Upper lobe of right lung (tissue), 1 donor: ENCODE results near the gene DCAF12. TPM values are rescaled to one million over a fixed set of nuclear protein-coding genes. Genes with fewer than 3 reads are reported as not detected.

ENCODE experiments used
- ATAC-seq: fragments of 200-7000 bp; cut with Tn5 transposase; one replicate; pipeline ENCODE4 v1.9.1; 2020; ENCODE audit warnings: mild to moderate bottlenecking, moderate library complexity
- DNase-seq: peaks from one replicate; pipeline ENCODE4 v3.0.0-alpha.2; 2020
- H3K27ac ChIP-seq: fragments of 200-600 bp; one replicate; pipeline ENCODE4 v1.8.0; 2022
- H3K27me3 ChIP-seq: fragments of 200-600 bp; one replicate; pipeline ENCODE4 v1.8.0; 2022; ENCODE audit warnings: mild to moderate bottlenecking
- H3K36me3 ChIP-seq: fragments of 200-600 bp; one replicate; pipeline ENCODE4 v1.8.0; 2022
- H3K4me1 ChIP-seq: fragments of 200-600 bp; one replicate; pipeline ENCODE4 v1.8.0; 2022
- H3K4me3 ChIP-seq: fragments of 200-600 bp; one replicate; pipeline ENCODE4 v1.8.0; 2022; ENCODE audit warnings: mild to moderate bottlenecking
- H3K9me3 ChIP-seq: fragments of 200-600 bp; one replicate; pipeline ENCODE4 v1.8.0; 2022
- CTCF ChIP-seq: fragments of 200-600 bp; IDR thresholded peaks from one replicate; pipeline ENCODE4 v1.8.0; 2022; ENCODE audit warnings: antibody characterized with exemption
- intact Hi-C: fragments of 100-400 bp; cut with DNase I; formaldehyde crosslinking; loops from one replicate; pipeline ENCODE4 v1.11.0; 2022
- total RNA-seq: library from RNA; stranded (reverse); fragmentation: NEBNext Ultra II Directional; extraction: Animal tissue kit (Norgen Biotek cat#: 25700); gene quantifications from one replicate; pipeline ENCODE4 v1.2.1, GENCODE V29; 2021
- donor health status: DM: no; HTN: yes; CAD: no; lungs with severe emphysema.

DCAF12 gene
- total RNA-seq, 1 donor from 2014 or later: 31.6 TPM

- H3K4me3 ChIP-seq: no peak overlapping the region
Observed at GRCh38 chr9:34124099-34124498, 2.4 kb downstream of the DCAF12 start.

GRCh38 chr9:34123682-34124081 lies 2.8 kb downstream of the DCAF12 start:
- Histone ChIP-seq H3K4me3 (no peak overlapping the region), H3K36me3 (peaks cover 33% of the 10 kb centered on the region), H3K9me3 (no peaks in the 10 kb centered on the region), H3K27me3 (no peaks in the 10 kb centered on the region), H3K27ac (peak overlapping the region; percentile 94), H3K4me1 (peaks cover 43% of the 10 kb centered on the region)
- DNase-seq (no peak), ATAC-seq (peak; percentile 67)
- intact Hi-C loops: no loop called here
- no peak for TF ChIP-seq CTCF

More at GRCh38 chr9:34124099-34124498, 2.4 kb downstream of the DCAF12 start:
- intact Hi-C loops: no loop called here
- TF ChIP-seq CTCF: no peak
- H3K27ac ChIP-seq: peak overlapping the region; percentile 94
- H3K9me3 ChIP-seq: no peaks in the 10 kb centered on the region
- DNase-seq (no peak), ATAC-seq (no peak)
- no peaks in the 10 kb centered on the region for H3K27me3 ChIP-seq
- peaks cover 29% of the 10 kb centered on the region for H3K36me3 ChIP-seq
- peaks cover 43% of the 10 kb centered on the region for H3K4me1 ChIP-seq

- Histone ChIP-seq H3K4me3 (no peak overlapping the region), H3K4me1 (peaks cover 40% of the 10 kb centered on the region), H3K9me3 (no peaks in the 10 kb centered on the region), H3K36me3 (peaks cover 50% of the 10 kb centered on the region), H3K27me3 (no peaks in the 10 kb centered on the region), H3K27ac (no peak overlapping the region)
- intact Hi-C loops: no loop called here
- DNase-seq (no peak), ATAC-seq (no peak)
- TF ChIP-seq CTCF: no peak
Observed at GRCh38 chr9:34121996-34122395, 4.5 kb downstream of the DCAF12 start.

DNA sequence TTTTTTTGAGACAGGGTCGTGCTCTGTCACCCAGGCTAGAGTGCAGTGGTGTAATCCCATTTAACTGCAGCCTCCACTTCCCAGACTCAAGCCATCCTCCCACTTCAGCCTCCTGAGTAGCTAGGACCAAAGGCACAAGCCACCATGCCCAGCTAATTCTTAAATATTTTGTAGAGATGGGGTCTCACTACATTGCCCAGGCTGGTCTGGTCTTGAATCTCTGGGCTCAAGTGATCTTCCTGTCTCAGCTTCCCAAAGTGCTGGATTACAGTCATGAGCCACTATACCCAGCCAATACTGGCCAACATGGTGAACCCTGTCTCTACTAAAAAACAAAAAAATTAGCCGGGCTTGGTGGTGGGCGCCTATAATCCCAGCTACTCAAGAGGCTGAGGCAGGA lies 6.8 kb downstream of the DCAF12 start:
- H3K27ac ChIP-seq: no peak overlapping the region
- no peaks in the 10 kb centered on the region for H3K9me3 ChIP-seq
- no peak for TF ChIP-seq CTCF
- H3K27me3 ChIP-seq: no peaks in the 10 kb centered on the region
- no peak for ATAC-seq
- peaks cover 63% of the 10 kb centered on the region for H3K36me3 ChIP-seq
- peaks cover 30% of the 10 kb centered on the region for H3K4me1 ChIP-seq
- DNase-seq: no peak
- H3K4me3 ChIP-seq: no peak overlapping the region
- intact Hi-C loops: no loop called here

- DNase-seq (no peak), ATAC-seq (no peak)
- Histone ChIP-seq H3K27ac (no peak overlapping the region), H3K36me3 (peaks cover 58% of the 10 kb centered on the region), H3K4me1 (no peaks in the 10 kb centered on the region), H3K4me3 (no peak overlapping the region), H3K27me3 (no peaks in the 10 kb centered on the region), H3K9me3 (no peaks in the 10 kb centered on the region)
- no peak for TF ChIP-seq CTCF
- intact Hi-C loops: no loop called here
Observed at GRCh38 chr9:34114436-34114835, 12.1 kb downstream of the DCAF12 start.

DNA sequence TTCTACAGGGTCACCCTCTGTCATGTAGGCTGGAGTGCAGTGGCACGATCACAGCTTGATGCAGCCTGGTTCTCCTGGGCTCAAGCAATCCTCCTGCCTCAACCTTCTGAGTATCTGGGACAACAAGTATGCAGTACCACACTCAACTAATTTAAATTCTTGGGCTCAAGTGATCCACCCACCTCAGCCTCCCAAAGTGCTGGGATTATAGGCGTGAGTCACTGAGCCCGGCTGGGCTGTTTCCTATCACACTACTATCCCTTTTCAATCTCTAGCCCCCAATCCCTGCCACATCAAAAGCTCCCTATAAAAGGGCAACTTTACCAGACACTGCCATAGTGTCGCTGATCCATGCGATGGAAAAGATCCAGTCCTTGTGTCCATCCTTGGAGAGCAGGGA lies 20.4 kb downstream of the DCAF12 start:
- Histone ChIP-seq H3K27ac (no peak overlapping the region), H3K27me3 (no peaks in the 10 kb centered on the region), H3K4me3 (no peak overlapping the region), H3K4me1 (no peaks in the 10 kb centered on the region), H3K36me3 (peaks cover 76% of the 10 kb centered on the region), H3K9me3 (no peaks in the 10 kb centered on the region)
- intact Hi-C loops: no loop called here
- TF ChIP-seq CTCF: no peak
- DNase-seq: no peak
- no peak for ATAC-seq
